Measurements from ENCODE around the gene NAT10.
A peak's percentile ranks its signal among the peaks of the same experiment; 100 is the strongest.
"Not testable (repeated sequence)": the region's sequence is repeated elsewhere in the genome, so short reads cannot be mapped to it uniquely, and the experiment has no call there.

Gene NAT10

DNA sequence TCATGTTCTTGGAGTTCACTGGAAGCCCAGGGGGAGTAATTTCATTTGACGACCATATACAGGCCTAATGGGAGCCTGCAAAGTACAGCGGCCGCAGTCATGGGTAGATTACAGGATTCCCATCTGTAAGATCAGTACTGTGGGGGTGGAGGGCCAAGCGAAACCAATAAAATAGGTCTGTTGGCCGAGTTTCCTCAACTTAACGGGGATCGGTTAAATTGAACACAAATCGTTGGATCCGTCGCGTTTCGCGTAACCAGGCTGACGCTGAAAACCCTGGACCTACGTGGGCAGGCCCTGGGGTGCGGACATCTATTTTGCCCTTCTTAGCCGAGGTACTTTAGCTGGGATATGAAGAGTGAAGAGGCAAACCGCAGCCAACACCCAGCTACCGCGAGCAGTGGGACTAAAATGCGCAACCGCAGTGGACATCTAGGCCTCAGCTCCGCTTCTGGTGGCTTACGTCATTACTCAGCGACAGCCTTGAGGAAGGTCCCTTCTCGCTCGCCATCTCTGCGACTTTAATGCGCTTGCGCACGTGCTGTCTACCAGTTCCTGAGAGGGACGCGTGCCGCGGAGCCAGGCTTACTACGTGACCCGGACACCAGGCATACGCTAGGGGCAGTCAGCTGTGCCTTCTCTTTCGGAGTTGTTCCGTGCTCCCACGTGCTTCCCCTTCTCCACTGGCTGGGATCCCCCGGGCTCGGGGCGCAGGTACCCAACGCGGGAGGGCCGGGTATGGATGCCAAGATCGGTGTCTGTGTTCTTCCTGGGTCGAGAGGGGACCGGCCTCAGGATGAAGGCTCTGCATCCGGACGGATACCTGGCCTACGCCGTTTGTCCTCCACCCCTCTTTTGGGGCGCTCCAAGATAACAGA is at the start of gene NAT10:
Gene NAT10 (plus strand): TSS at position 551 of the 878 bp plus-strand sequence. CDS start 2,597 bp downstream, outside the sequence.
- DNase-seq: peak; percentile 88

DNA sequence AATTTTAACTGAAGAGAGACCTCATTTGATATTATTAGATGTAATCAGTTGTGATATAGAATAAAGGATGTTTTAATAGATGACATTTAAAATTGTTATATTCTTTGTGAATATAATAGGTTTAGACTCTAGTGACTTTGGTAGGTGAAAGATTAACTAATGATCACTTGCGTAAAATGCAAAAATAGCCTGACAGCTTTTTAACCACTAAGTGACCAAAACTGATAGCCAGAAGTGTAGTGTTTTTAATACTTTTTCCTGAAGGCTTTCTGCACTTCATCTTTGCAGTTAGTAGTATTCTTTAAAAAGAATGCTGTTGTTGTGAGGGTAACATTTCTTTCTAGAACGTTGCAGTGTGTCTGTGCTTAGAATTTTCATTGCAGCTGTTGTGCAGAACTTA is 48.8 kb upstream of the NAT10 start:
- DNase-seq: no peak

DNA sequence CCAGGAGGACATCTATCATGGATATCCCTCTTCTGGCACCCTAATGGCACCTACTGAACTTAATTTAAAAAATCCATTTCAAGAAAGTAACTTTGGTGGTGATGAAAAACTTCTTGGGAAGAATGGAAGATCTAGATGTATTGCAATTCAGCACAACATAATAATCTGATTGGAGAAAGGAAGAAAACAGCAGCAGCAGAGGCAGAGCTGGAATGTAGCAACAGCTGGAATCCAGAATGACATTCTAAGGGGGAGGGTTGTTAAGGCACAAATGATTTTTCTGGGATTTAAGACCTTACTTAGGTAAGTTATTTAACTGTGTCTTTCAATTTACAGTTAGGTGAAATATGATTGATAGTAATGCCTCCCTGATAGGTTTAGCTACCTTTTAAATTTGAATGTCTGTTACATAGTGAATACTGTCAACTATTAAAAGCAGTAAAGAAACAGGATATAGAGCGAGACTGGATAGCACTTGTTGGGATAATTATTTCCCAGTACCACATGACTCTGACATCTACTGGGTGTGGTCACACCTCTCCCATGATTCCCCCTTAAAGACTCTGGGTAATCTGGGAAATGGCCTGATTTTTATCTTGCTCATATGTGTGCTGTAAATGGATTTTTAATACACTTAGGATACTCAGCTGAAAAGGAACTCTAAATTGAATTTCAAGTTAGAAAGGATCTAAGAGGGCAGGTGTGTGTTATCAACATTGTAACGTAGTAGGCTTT is 42.2 kb upstream of the NAT10 start:
- no peak for DNase-seq

DNA sequence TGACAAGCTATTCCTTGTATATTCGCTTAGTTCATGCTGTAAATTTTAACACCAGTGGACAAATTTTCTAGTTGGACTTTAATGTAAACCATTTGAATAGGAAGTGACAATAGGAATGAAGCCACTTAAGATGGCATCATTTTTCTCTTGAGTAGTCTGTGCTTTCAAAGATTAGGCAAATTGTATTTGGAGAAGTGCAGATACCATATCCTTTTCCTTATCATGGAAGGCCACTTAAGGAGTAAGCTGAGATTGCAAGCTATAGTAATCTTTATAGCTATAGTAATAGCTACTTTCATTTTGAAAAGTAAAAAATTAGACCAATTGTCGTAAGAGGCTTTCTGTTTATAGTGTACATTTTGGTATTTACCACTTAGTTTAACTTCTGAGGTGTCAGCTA is 41.1 kb upstream of the NAT10 start:
- DNase-seq: no peak

DNA sequence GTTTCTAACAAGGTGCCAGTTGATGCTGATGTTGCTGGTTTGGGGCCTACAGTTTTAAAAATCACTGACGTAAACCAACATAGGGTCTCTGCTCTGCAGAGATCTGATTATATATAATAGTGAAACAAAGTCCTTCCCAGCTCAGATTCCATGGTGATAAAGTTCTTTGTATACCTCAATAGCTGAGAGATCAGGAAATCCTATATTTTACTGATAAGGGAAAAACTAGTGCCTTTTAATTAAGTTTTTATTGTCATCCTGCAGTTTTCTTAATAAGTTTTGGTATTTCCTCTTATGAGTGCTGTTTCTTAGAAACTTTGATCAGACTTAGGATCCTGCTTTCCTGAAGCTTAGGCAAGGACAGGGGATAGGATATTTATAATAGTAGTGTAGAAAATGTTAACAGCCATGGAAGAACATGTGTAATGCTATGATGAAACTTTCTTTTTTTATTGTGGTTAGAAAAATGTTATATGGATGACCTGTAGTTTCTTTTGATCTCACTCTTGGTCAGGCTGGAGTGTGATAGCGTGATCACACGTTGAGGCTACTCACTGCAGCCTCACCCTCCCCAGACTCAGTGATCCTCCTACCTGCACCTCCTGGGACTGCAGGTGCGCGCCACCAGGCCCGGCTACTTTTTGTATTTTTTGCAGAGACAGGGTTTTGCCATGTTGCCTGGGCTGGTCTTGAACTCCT is 39.8 kb upstream of the NAT10 start:
- DNase-seq: no peak

DNA sequence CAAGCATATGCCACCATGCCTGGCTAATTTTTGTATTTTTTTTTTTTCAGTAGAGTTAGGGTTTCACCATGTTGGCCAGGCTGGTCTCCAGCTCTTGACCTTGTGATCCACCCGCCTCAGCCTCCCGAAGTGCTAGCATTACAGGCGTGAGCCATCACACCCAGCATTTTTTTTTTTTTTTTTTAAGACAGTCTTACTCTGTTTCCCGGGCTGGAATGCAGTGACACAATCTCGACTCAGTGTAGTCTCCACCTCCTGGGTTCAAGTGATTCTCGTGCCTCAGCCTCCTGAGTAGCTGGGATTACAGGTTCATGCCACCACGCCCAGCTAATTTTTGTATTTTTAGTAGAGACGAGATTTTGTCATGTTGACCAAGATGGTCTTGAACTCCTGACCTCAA is 38.7 kb upstream of the NAT10 start:
- not testable (repeated sequence) for DNase-seq

DNA sequence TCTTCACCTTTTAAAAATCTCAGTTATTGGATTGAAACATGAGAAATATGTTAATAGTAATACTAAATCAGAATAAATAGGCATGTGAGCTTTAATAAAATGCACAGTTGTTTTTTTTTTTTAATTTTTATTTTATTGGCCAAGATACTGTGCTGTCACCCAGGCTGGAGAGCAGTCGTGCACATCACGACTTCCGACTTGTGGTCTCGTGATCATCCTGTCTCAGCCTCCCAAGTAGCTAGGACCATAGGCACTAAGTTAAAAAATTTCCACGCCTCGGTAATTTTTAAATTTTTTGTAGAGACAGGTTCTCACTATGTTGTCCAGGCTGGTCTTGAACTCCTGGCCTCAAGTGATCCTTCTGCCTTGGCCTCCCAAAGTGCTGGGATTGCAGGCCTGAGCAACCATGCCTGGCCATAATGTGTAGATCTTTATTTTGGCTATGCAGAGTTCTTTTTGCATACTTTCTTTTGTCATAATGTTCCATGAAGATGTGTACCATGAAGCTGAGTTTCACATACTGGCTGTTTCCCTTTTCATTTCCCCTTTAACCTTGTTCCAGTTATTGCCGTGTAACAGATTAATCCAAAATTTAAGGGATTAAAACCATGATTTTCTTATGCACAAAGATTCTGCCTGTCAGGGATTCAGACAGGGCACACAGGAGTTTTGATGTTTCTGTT is 37.9 kb upstream of the NAT10 start:
- DNase-seq: no peak

DNA sequence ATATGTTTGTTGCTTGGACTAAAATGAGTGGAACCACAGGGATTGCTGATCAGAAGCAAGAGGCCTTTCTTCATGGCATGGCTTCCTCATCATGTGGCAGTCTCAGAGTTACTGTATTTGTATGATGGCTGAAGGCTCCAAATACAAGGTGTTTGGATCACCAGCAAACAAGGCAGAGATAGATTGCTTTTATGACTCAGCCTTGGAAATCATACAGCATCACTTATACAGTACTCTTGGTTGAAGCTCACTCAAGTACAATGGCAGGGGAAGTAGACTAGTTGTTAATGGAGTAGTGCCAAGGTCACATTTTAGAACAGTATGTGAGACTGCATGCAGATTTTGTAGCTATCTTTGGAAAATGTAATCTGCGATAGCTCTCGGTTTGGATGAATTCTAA is 37.3 kb upstream of the NAT10 start:
- no peak for DNase-seq

DNA sequence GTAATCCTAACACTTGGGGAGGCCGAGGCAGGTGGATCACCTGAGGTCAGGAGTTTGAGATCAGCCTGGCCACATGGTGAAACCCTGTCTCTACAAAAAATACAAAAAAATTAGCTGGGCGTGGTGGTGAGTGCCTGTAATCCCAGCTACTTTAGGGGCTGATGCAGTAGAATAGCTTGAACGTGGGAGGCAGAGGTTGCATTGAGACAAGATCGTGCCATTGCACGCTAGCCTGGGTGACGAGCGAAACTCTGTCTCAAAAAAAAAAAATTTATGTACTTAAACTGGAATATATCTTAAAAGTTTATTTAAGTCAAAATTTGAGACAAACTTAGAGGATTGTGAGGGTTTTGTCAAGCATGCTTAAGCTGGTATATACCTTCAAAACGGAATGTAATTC is 34.1 kb upstream of the NAT10 start:
- DNase-seq: not testable (repeated sequence)

DNA sequence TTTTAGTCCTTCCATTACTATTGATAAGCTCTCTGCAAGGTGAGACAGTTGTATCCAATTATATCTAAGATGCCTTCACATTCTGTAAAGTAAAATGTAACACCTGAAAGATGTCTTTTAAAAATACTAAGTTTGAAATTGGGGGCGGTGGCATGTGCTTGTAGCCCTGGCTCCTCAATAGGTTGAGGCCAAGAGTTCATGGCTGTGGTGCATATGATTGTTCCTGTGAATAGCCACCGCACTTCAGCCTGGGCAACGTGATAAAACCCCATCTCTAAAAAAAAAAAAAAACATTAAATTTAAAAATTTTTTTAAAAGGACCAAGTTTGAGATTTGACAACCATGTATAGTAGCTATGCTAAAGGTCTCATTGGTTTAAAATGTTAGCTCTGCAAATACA is 33.4 kb upstream of the NAT10 start:
- no peak for DNase-seq

DNA sequence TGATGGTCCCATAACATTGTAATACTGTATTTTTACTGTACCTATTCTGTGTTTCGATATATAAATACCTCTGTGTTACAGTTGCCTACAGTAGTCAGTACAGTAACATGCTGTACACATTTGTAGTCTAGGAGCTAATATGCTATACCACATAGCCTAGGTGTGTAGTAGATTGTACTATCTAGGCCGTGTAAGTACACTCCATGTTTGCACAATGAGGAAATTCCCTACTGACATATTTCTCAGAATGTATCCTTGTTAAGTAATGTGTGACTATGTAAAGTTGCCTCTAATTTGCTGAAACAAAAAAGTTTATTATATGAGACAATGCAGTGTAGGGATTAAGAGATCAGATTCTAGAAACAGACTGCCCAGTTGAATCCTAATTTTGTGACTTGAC is 32.6 kb upstream of the NAT10 start:
- no peak for DNase-seq

DNA sequence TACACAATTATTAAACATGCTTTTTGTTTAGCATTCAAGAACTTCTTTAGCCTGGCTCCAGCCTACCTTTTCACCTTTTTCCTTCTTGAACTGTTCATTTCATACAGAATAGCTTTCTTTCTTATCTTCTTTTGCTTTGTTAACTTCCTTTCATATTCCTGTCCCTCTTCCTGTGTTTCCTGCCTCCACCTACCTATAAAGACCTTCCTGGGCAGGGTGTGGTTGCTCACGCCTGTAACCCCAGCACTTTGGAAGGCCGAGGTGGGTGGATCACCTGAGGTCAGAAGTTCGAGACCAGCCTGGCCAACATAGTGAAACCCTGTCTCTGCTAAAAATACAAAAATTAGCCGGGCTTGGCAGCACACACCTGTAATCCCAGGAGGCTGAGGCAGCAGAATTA is 31.0 kb upstream of the NAT10 start:
- no peak for DNase-seq

DNA sequence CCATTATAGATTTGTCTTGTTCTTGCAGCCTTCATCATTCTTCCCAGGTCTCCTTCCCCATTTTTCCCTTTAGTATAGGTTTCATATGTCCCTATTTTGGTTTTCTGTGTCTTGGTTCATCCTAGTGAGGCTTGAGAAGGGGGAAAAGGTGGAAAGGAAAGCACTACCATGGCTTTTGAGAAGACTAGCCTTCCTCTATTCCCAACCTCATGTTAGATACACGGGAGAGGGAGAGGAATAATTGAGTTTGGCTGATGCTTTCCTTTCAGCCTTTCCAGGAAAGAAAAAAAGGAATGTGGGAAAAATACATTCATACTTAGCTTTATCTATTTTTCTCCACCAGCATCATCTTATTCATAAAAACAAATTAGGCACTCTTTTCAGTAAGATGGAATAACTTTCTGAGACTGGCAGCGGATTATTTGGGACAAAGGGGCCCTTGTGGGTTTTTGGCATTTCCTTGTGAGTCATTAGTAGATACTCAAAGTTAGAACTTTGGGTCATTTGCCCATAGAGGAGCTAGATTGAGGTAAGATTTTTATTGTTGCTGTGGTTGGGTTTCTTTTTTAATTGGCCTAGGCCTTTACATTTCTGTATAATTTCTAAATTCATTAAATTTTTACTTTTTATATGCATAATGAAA is 30.1 kb upstream of the NAT10 start:
- DNase-seq: no peak

DNA sequence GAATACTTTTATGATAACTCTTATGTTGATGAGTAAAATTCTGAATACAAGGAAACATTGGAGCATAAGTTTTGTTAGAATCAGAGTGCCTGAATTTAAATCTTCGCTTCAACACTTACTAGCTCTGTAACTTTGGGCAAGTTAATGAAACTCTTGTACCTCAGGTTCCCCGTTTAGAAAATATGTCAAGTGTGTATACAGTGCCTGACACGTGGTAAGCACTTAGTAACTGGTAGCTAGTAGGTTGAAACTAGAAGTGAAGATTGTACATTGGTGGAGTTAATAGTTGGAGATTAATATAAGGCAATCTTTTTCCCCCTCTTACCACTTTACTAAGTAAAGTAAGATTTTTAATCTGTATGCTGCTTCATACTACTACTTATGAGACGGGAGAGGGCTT is 24.8 kb upstream of the NAT10 start:
- DNase-seq: no peak

DNA sequence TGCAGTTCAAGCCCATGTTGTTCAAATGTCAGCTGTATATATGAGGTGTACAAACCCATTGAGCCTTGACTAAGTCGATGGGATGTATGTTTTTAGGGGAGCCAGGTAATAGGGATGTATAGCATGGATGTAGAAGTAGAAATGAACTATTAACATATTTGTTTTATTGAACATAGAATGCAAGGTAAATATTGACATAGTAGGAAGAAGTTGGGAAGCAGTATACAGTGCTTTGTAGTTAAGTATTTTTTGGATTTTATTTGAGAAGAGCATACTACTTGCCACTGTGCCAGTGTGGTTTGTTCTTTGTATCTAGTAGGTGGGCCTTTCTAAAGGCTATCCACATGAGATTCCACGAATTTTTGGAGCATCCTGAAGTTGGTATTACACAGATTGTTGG is 20.8 kb upstream of the NAT10 start:
- no peak for DNase-seq

DNA sequence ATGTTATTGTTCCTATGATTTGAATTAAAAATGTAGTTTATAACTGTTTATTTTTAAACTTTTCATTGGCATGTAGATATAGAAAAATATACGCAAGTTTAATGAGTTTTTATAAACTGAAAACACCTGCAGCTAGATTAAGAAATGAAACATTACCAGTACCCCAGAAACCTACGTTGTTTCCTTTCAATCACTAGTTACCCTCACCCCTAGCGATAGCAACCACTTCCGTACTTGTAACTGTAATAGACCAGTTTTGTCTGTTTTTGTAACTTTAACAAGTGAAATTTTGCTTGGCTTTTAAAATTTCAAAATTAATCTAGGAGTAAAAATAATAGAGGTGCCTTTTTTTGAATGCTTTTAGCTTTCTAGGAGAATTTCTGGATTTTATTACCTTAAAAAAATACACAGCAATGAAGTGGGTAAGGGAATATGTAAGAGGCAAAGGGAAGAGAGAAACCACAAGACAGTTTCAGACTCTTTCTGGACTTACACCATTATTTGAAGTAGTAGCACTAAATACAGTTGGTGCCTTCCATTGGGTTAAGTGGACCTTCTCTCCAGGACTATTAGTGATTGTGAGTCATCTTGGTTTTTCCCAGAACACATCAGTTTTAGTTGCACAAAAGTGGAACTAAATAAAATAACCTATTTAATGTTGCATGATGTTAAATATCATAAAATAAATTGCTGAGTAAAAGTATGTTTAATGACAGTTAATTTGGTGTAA is 18.7 kb upstream of the NAT10 start:
- DNase-seq: no peak

DNA sequence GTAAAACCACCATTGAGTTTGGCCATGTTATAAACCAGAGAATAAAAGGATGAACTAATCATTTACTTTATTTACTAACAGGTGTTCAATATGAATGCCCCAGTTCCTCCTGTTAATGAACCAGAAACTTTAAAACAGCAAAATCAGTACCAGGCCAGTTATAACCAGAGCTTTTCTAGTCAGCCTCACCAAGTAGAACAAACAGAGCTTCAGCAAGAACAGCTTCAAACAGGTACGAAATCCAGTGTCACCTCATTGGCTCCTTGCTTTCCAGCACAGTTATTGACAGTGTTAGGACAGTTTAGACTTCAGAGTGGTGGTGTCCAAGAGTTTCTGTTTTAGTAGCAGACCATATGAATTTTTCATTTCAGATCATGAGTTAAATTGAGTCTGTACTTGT is 13.6 kb upstream of the NAT10 start:
- no peak for DNase-seq

DNA sequence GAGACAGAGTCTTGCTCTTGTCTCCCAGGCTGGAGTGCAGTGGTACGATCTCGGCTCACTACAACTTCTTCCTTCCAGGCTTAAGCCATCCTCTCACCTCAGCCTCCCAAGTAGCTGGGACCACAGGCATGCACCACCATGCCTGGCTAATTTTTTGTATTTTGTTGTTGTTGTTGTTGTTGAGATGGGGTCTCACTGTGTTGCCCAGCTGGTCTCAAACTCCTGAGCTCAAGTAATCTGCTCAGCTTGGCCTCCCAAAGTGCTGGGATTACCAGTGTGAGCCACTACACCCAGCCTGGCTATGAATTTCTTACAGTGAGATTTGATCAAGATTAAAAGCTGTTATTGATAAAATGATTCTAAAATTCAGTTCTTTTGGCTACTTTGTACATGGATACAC is 10.5 kb upstream of the NAT10 start:
- DNase-seq: not testable (repeated sequence)

DNA sequence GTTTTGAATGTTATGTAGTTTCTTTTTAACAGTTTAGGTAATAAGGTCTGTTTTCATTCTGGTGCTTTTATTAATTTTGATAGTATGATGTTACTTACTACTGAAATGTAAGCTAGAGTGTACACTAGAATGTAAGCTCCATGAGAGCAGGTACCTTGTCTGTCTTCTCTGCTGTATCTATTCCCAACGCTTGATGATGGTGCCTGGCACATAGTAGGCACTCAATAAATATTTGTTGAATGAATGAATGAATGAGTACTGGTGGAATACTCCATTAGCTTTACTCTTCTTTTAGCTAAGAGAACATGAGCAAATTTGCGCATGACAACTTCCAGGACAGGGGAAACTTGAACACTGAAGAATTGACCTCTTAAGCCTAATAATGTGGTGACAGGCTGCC is 6.6 kb upstream of the NAT10 start:
- DNase-seq: no peak

DNA sequence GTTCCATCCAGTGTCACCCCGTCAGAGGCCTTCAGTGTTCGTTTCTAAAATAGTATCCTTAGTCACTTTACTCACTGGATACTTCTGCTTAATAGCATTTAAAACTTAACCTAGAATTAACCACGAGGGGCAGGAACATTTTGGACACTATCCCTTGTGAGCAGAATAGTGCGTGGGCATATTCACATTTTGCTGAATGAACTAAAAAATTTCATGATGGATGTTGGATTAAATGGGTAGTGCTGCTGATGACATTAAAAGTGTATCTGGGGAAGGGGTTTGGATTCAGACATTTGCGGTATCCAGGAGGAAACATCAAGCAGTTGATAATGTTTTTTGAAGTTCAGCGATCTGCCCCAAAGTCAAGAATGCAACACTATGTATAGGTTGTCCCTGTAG is 750 bp upstream of the NAT10 start:
- no peak for DNase-seq

DNA sequence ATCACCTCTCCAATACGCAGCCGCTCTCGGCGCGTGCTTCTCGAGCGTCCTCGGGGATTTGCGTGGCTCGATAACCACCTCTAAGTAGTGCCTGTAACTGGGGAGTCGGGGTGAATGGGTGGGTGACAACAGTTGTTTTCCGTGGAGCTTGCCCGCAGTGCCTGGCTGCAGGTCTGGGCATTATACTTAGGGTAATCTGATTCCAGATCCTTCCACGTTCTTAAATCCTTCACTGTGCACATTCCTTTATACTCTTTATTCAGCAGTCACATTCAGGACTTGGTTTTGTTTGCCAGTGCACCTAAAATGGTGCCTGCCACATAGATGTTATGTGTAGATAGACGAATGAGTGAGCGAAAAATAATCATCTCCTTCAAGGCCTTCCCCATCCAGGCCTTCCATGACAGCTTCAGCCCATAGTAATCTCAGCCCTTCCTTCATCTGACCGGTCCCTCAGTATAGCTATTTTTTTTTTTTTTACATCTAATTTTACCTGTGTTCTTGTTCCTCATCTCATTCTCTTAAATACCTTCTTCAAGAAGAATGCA is 602 bp downstream of the NAT10 start:
- DNase-seq: no peak
